Astrocyte (in vitro differentiated cells and primary cell): ENCODE measurements around the gene GNB1L. TPM values are rescaled to one million over a fixed set of nuclear protein-coding genes. Genes with fewer than 3 reads are reported as not detected.
A peak's percentile ranks its signal among the peaks of the same experiment; 100 is the strongest.

ENCODE experiments used
- DNase-seq: peaks from one replicate; pipeline ENCODE4 v3.0.0-alpha.2; 2010; ENCODE audit warnings: low read depth
- FAIRE-seq: peaks from 2 replicates; lab custom pipeline; 2011; peaks lifted over from hg19 to GRCh38; lab: Jason Lieb, UNC
- H2AFZ ChIP-seq: 2 replicates; pipeline ENCODE4 v1.6.0; 2012; ENCODE audit warnings: low read depth, low read length, inconsistent platforms
- H3K27ac ChIP-seq: 2 replicates; pipeline ENCODE4 v1.5.1; 2011; ENCODE audit warnings: low read depth, low read length, inconsistent platforms
- H3K27me3 ChIP-seq: 2 replicates; pipeline ENCODE4 v1.6.0; 2011; ENCODE audit warnings: low read length, inconsistent platforms; ENCODE audit not compliant: insufficient read depth
- H3K36me3 ChIP-seq: 2 replicates; pipeline ENCODE4 v1.5.1; 2011; ENCODE audit warnings: low read length, inconsistent platforms; ENCODE audit not compliant: insufficient read depth
- H3K4me1 ChIP-seq: 2 replicates; pipeline ENCODE4 v1.5.1; 2011; ENCODE audit warnings: low read length, inconsistent platforms; ENCODE audit not compliant: insufficient read depth
- H3K4me2 ChIP-seq: 2 replicates; pipeline ENCODE4 v1.6.0; 2012; ENCODE audit warnings: low read length, inconsistent platforms
- H3K4me3 ChIP-seq: 2 replicates; pipeline ENCODE4 v1.5.1; 2011; ENCODE audit warnings: low read depth, mild to moderate bottlenecking, low read length, inconsistent platforms; ENCODE audit not compliant: insufficient read depth
- H3K79me2 ChIP-seq: 2 replicates; pipeline ENCODE4 v1.6.0; 2012; ENCODE audit warnings: mild to moderate bottlenecking, low read length, inconsistent platforms; ENCODE audit not compliant: insufficient read depth
- H3K9ac ChIP-seq: 2 replicates; pipeline ENCODE4 v1.6.0; 2012; ENCODE audit warnings: mild to moderate bottlenecking, low read length, inconsistent platforms
- H3K9me3 ChIP-seq: 2 replicates; pipeline ENCODE4 v1.5.1; 2012; ENCODE audit warnings: low read depth, mild to moderate bottlenecking, low read length, inconsistent platforms; ENCODE audit not compliant: insufficient read depth
- H4K20me1 ChIP-seq: 2 replicates; pipeline ENCODE4 v1.6.0; 2012; ENCODE audit warnings: low read length, inconsistent platforms; ENCODE audit not compliant: insufficient read depth
- H3K27ac Mint-ChIP-seq: one replicate; pipeline ENCODE4 v1.8.0; 2021; ENCODE audit warnings: mild to moderate bottlenecking, mixed read lengths; ENCODE audit not compliant: unreplicated experiment
- H3K27me3 Mint-ChIP-seq: one replicate; pipeline ENCODE4 v1.8.0; 2021; ENCODE audit warnings: low read depth, mixed read lengths; ENCODE audit not compliant: unreplicated experiment
- H3K36me3 Mint-ChIP-seq: one replicate; pipeline ENCODE4 v1.8.0; 2021; ENCODE audit warnings: low read depth, mixed read lengths; ENCODE audit not compliant: unreplicated experiment
- H3K4me1 Mint-ChIP-seq: one replicate; pipeline ENCODE4 v1.8.0; 2021; ENCODE audit warnings: low read depth, mixed read lengths; ENCODE audit not compliant: unreplicated experiment
- H3K4me3 Mint-ChIP-seq: one replicate; pipeline ENCODE4 v1.8.0; 2021; ENCODE audit warnings: mild to moderate bottlenecking, moderate library complexity, mixed read lengths; ENCODE audit not compliant: unreplicated experiment
- H3K9me3 Mint-ChIP-seq: one replicate; pipeline ENCODE4 v1.8.0; 2021; ENCODE audit warnings: mild to moderate bottlenecking, mixed read lengths; ENCODE audit not compliant: unreplicated experiment
- CTCF ChIP-seq: IDR thresholded peaks from 2 replicates; pipeline ENCODE4 v1.5.1; 2011; ENCODE audit warnings: low read depth, mild to moderate bottlenecking, inconsistent platforms, low read length, moderate library complexity; ENCODE audit not compliant: insufficient read depth
- EZH2 ChIP-seq: IDR thresholded peaks from 2 replicates; pipeline ENCODE4 v1.6.1; 2012; ENCODE audit warnings: mild to moderate bottlenecking, low read length, inconsistent platforms; ENCODE audit not compliant: insufficient read depth
- total RNA-seq: library from RNA; stranded (reverse); gene quantifications from 2 replicates; pipeline ENCODE4 v1.2.1, GENCODE V29; 2021

Gene GNB1L
- total RNA-seq, 1 donor from 2014 or later = 14.3 TPM

- Mint-ChIP-seq H3K4me3 (peak overlapping the region; percentile 50), H3K36me3 (peaks cover 3% of the 10 kb centered on the region), H3K27me3 (no peaks in the 10 kb centered on the region), H3K9me3 (no peaks in the 10 kb centered on the region), H3K4me1 (peaks cover 26% of the 10 kb centered on the region), H3K27ac (peak overlapping the region; percentile 94)
- H3K36me3 ChIP-seq = no peaks in the 10 kb centered on the region
- peak overlapping the region; percentile 61 for H3K9ac ChIP-seq
- H3K79me2 ChIP-seq = no peaks in the 10 kb centered on the region
- H4K20me1 ChIP-seq = no peaks in the 10 kb centered on the region
- H3K4me1 ChIP-seq = peaks cover 33% of the 10 kb centered on the region
- no peak overlapping the region for H3K4me3 ChIP-seq
- DNase-seq = no peak
- no peaks in the 10 kb centered on the region for H3K27me3 ChIP-seq
- H3K4me2 ChIP-seq = peak overlapping the region; percentile 72
- TF ChIP-seq CTCF (no peak), EZH2 (no peak)
- FAIRE-seq = no peak
- peak overlapping the region; percentile 91 for H3K27ac ChIP-seq
- no peaks in the 10 kb centered on the region for H3K9me3 ChIP-seq
- no peak overlapping the region for H2AFZ ChIP-seq
Measured at GRCh38 chr22:19890502-19891316, 36.0 kb upstream of the GNB1L start.

- Histone ChIP-seq H3K9ac (no peak overlapping the region), H3K79me2 (no peaks in the 10 kb centered on the region), H3K27me3 (no peaks in the 10 kb centered on the region), H2AFZ (no peak overlapping the region), H3K4me1 (peaks cover 33% of the 10 kb centered on the region), H3K4me3 (no peak overlapping the region), H3K9me3 (no peaks in the 10 kb centered on the region), H3K36me3 (no peaks in the 10 kb centered on the region), H4K20me1 (no peaks in the 10 kb centered on the region), H3K4me2 (no peak overlapping the region), H3K27ac (no peak overlapping the region)
- DNase-seq (no peak), FAIRE-seq (no peak)
- H3K36me3 Mint-ChIP-seq = peaks cover 3% of the 10 kb centered on the region
- peak overlapping the region; percentile 2 for H3K27ac Mint-ChIP-seq
- H3K9me3 Mint-ChIP-seq = no peaks in the 10 kb centered on the region
- peaks cover 29% of the 10 kb centered on the region for H3K4me1 Mint-ChIP-seq
- no peaks in the 10 kb centered on the region for H3K27me3 Mint-ChIP-seq
- H3K4me3 Mint-ChIP-seq = no peak overlapping the region
- no peak for TF ChIP-seq CTCF
- TF ChIP-seq EZH2 = no peak
Measured at GRCh38 chr22:19889951-19890350, 35.3 kb upstream of the GNB1L start.

- FAIRE-seq = no peak
Measured at GRCh38 chr22:19888131-19888746, 33.6 kb upstream of the GNB1L start.

More at GRCh38 chr22:19888131-19888746, 33.6 kb upstream of the GNB1L start:
- H4K20me1 ChIP-seq = no peaks in the 10 kb centered on the region
- Mint-ChIP-seq H3K27ac (no peak overlapping the region), H3K4me1 (peaks cover 29% of the 10 kb centered on the region), H3K36me3 (peaks cover 1% of the 10 kb centered on the region), H3K27me3 (no peaks in the 10 kb centered on the region), H3K4me3 (no peak overlapping the region), H3K9me3 (no peaks in the 10 kb centered on the region)
- no peak overlapping the region for H3K4me2 ChIP-seq
- H3K4me3 ChIP-seq = no peak overlapping the region
- H2AFZ ChIP-seq = no peak overlapping the region
- no peaks in the 10 kb centered on the region for H3K36me3 ChIP-seq
- no peak overlapping the region for H3K27ac ChIP-seq
- H3K4me1 ChIP-seq = peaks cover 32% of the 10 kb centered on the region
- TF ChIP-seq EZH2 = no peak
- no peak for TF ChIP-seq CTCF
- H3K27me3 ChIP-seq = no peaks in the 10 kb centered on the region
- no peak overlapping the region for H3K9ac ChIP-seq
- DNase-seq = no peak
- H3K79me2 ChIP-seq = no peaks in the 10 kb centered on the region
- H3K9me3 ChIP-seq = no peaks in the 10 kb centered on the region
